Fibroblast of skin of back (primary cell): Measurements from ENCODE around the gene ZAR1L.

ENCODE experiments used
- DNase-seq: peaks from one replicate; pipeline ENCODE4 v3.0.0-alpha.2; 2013

Gene ZAR1L

DNA sequence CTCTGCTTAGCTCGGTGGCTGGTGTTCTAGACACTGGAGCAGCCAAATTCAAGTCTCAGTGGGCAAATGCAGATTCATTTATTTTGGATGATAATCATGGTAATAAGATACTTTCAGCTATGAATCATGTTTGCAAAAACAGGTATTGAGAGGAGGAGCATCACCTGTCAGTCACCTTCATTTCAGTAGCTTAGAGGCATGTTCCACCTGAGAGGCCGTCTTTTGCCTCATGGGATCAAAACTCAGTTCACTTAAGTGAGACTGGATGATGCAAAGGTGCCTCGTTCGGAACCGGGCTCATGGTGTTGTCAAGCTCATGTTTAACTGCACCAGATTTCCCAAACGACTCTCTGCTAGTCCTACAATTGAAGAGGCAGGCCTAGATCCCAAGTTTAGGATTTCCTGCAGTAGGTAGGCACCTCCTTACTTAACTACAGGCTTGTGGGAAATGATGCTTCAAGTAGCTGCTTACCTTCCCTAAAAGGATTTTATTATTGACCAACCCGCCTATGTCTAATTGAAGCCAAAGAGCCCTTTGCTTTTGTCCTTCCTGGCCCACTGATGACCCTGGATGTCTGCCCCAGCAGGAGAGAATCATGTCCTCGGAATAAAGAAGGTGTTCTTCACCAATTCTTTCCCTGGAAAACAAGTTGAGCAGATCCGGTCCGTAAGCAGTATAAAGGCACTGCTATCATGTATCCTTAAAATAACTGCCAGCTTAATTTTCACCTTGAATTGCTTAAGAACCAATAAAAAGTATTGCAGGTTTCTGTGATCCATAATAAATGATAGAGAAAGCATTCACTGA, 60.0 kb downstream of the ZAR1L start:
- DNase-seq, result no peak

DNA sequence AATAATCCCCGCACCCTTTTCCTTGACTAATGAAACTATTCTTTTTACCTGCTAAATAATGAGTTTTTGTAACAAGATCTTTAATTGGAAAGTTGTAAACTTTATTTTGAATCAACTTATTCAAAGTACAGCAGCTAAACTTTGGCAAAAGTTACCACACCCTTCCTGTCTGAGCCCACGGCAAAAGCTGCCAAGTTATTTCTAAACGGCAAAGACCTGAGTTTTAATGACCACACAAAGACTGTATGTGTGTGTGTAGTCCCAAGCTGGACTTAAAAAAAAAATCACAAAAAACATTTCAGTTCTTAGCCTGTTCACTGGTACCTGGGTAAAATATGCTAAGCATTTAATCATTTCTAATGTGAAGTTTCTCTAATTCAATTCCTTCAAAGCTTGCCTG, 60.7 kb downstream of the ZAR1L start:
- no peak for DNase-seq

GRCh38 chr13:32253911-32254399, 61.2 kb downstream of the ZAR1L start:
- DNase-seq, result no peak
